SU-DHL-6 (cell line): ENCODE results near the gene ECE2.

Experiments
- EZH2phosphoT487 ChIP-seq: fragments of 200-600 bp; sonication (generic), shearing (Covaris generic); conservative IDR thresholded peaks from 2 replicates; pipeline ENCODE4 v1.6.1; 2018; ENCODE audit warnings: mild to moderate bottlenecking, antibody characterized with exemption, low read length, moderate library complexity, mixed read lengths
- TF ChIP-seq, protein P1 (sequence below): fragments of 200-600 bp; sonication (generic); IDR thresholded peaks from one replicate; pipeline ENCODE4 v1.5.1; 2017; ENCODE audit warnings: antibody characterized with exemption, mild to moderate bottlenecking, low read length, moderate library complexity; ENCODE audit not compliant: insufficient read depth, poor library complexity, severe bottlenecking

- TF ChIP-seq, protein P1, sequence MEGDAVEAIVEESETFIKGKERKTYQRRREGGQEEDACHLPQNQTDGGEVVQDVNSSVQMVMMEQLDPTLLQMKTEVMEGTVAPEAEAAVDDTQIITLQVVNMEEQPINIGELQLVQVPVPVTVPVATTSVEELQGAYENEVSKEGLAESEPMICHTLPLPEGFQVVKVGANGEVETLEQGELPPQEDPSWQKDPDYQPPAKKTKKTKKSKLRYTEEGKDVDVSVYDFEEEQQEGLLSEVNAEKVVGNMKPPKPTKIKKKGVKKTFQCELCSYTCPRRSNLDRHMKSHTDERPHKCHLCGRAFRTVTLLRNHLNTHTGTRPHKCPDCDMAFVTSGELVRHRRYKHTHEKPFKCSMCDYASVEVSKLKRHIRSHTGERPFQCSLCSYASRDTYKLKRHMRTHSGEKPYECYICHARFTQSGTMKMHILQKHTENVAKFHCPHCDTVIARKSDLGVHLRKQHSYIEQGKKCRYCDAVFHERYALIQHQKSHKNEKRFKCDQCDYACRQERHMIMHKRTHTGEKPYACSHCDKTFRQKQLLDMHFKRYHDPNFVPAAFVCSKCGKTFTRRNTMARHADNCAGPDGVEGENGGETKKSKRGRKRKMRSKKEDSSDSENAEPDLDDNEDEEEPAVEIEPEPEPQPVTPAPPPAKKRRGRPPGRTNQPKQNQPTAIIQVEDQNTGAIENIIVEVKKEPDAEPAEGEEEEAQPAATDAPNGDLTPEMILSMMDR, result no peak
- no peak for TF ChIP-seq EZH2phosphoT487
Measured at GRCh38 chr3:184234671-184235380, 41.0 kb upstream of the ECE2 start.
